K562 (cell line): ENCODE results near the gene SPAG16. TPM values are rescaled to one million over a fixed set of nuclear protein-coding genes. Genes with fewer than 3 reads are reported as not detected.

Experiments
- ATAC-seq: fragments of 200-7000 bp; cut with Tn5 transposase; 3 replicates; pipeline ENCODE4 v1.9.1; 2020; ENCODE audit warnings: moderate library complexity
- BruUV-seq: library from RNA; stranded (reverse); fragments of 400-500 nt; replicated peaks from 2 replicates; lab custom pipeline; 2021; lab: Mats Ljungman, UMichigan
- CTCF ChIA-PET: fragments of 300-600 bp; formaldehyde crosslinking; extraction: SDS; loops from one replicate; lab custom pipeline; 2021; ENCODE audit warnings: low intra/inter-chr PET ratio; lab: Yijun Ruan, JAX
- POLR2A ChIA-PET: fragments of 300-600, 350-650 bp; sonication (Branson Sonifier 250); formaldehyde crosslinking; extraction: SDS; loops from one replicate; lab custom pipeline; 2021; ENCODE audit warnings: antibody characterized with exemption, inconsistent platforms; lab: Yijun Ruan, JAX
- DNase-seq, 4 experiments: peaks; one replicate each; pipeline versions ENCODE4 v3.0.0 to v3.0.0-alpha.2; 2011 to 2018; ENCODE audit warnings: low spot score in 3 of 4, mixed read lengths in 3 of 4; ENCODE audit errors: extremely low read depth in 1 of 4
- FAIRE-seq: peaks from 2 replicates; lab custom pipeline; 2011; peaks lifted over from hg19 to GRCh38; lab: Jason Lieb, UNC
- H2AFZ ChIP-seq: 2 replicates; pipeline ENCODE4 v1.6.0; 2011; ENCODE audit warnings: low read depth, low read length, control low read depth, inconsistent platforms
- H3K27ac ChIP-seq: fragments of 200-600 bp; 3 replicates; pipeline ENCODE4 v1.8.0; 2011; ENCODE audit warnings: low read depth, mild to moderate bottlenecking, control low read depth, inconsistent platforms, low read length, moderate library complexity, mixed read lengths; ENCODE audit errors: extremely low read depth
- H3K27me3 ChIP-seq, 2 experiments: fragments of 300-600 bp in 1 of 2; 2 replicates in 1 of 2; 3 replicates in 1 of 2; pipeline versions ENCODE4 v1.6.0 to v1.8.0; 2011; ENCODE audit warnings: inconsistent platforms in 2 of 2, low read length in 2 of 2, mild to moderate bottlenecking in 1 of 2, mixed read lengths in 1 of 2, moderate library complexity in 1 of 2; ENCODE audit not compliant: control insufficient read depth in 2 of 2, insufficient read depth in 2 of 2
- H3K36me3 ChIP-seq: fragments of 300-600 bp; 3 replicates; pipeline ENCODE4 v1.8.0; 2011; ENCODE audit warnings: mild to moderate bottlenecking, low read length, inconsistent platforms; ENCODE audit not compliant: control insufficient read depth, insufficient read depth
- H3K4me1 ChIP-seq, 2 experiments: fragments of 200-600 bp in 1 of 2; replicated peaks in 1 of 2; 2 replicates in 1 of 2; 3 replicates in 1 of 2; pipeline versions ENCODE4 v1.5.1 to v1.8.0; 2011; ENCODE audit warnings: inconsistent platforms in 2 of 2, low read length in 2 of 2, mild to moderate bottlenecking in 1 of 2, mixed read lengths in 1 of 2, moderate library complexity in 1 of 2; ENCODE audit not compliant: control insufficient read depth in 2 of 2, insufficient read depth in 2 of 2
- H3K4me2 ChIP-seq: 2 replicates; pipeline ENCODE4 v1.6.1; 2011; ENCODE audit warnings: low read length, control low read depth, inconsistent platforms, mixed read lengths; ENCODE audit not compliant: insufficient read depth
- H3K4me3 ChIP-seq: fragments of 200-600 bp; sonication (generic), shearing (Covaris generic); 2 replicates; pipeline ENCODE4 v1.5.1; 2016; ENCODE audit warnings: control low read depth, inconsistent platforms
- H3K79me2 ChIP-seq: fragments of 200-600 bp; 3 replicates; pipeline ENCODE4 v1.8.0; 2011; ENCODE audit warnings: low read length, inconsistent platforms; ENCODE audit not compliant: control insufficient read depth, insufficient read depth
- H3K9ac ChIP-seq, 2 experiments: 2 replicates each; pipeline versions ENCODE4 v1.6.0 to v1.6.1; 2011; ENCODE audit warnings: low read depth in 2 of 2, low read length in 2 of 2, control low read depth in 1 of 2, inconsistent platforms in 1 of 2, mild to moderate bottlenecking in 1 of 2, mixed read lengths in 1 of 2; ENCODE audit not compliant: insufficient read depth in 1 of 2
- H3K9me1 ChIP-seq: one replicate; pipeline ENCODE4 v1.6.0; 2011; ENCODE audit warnings: inconsistent platforms, mild to moderate bottlenecking, low read length, moderate library complexity; ENCODE audit not compliant: control insufficient read depth, insufficient read depth
- H3K9me3 ChIP-seq: replicated peaks from 2 replicates; pipeline ENCODE4 v1.5.1; 2011; ENCODE audit warnings: low read depth, low read length, inconsistent platforms; ENCODE audit not compliant: control insufficient read depth, insufficient read depth
- H4K20me1 ChIP-seq: replicated peaks from 2 replicates; pipeline ENCODE4 v1.6.1; 2011; ENCODE audit warnings: low read length, inconsistent platforms, mixed read lengths; ENCODE audit not compliant: control insufficient read depth, insufficient read depth
- CEBPG ChIP-seq, 3 experiments: fragments of 200-800 bp in 1 of 3; sonication (Bioruptor generic) in 1 of 3; sonication (generic) in 1 of 3; formaldehyde crosslinking in 1 of 3; IDR thresholded peaks in 2 of 3; conservative IDR thresholded peaks in 1 of 3; 2 replicates each; pipeline versions ENCODE4 v1.6.1 to v1.8.0; 2016 to 2022; ENCODE audit warnings: missing compliant biosample characterization in 2 of 3, missing genetic modification characterization in 2 of 3, mild to moderate bottlenecking in 1 of 3, missing genetic modification reagents in 1 of 3
- CTCF ChIP-seq, 3 experiments: IDR thresholded peaks in 2 of 3; conservative IDR thresholded peaks in 1 of 3; 2 replicates each; pipeline ENCODE4 v1.5.1; 2011 to 2012; ENCODE audit warnings: low read length in 3 of 3, mild to moderate bottlenecking in 3 of 3, control low read depth in 2 of 3, improper control_type of control experiment in 1 of 3, inconsistent platforms in 1 of 3, low read depth in 1 of 3, mixed read lengths in 1 of 3, moderate library complexity in 1 of 3; ENCODE audit not compliant: insufficient read depth in 2 of 3
- HDAC3 ChIP-seq: fragments of 450-650 bp; IDR thresholded peaks from 2 replicates; pipeline ENCODE4 v1.6.1; 2018; ENCODE audit warnings: borderline replicate concordance, mild to moderate bottlenecking, moderate library complexity; ENCODE audit not compliant: partially characterized antibody
- HDAC8 ChIP-seq: fragments of 450-650 bp; IDR thresholded peaks from 2 replicates; pipeline ENCODE4 v1.6.1; 2016; ENCODE audit warnings: mild to moderate bottlenecking, missing genetic modification characterization, moderate library complexity, missing compliant biosample characterization
- KAT7 ChIP-seq: sonication (generic); formaldehyde crosslinking; IDR thresholded peaks from 2 replicates; pipeline ENCODE4 v1.8.0; 2022; ENCODE audit warnings: missing genetic modification reagents, mild to moderate bottlenecking, borderline replicate concordance
- MCM5 ChIP-seq: fragments of 450-650 bp; IDR thresholded peaks from 2 replicates; pipeline ENCODE4 v1.6.1; 2016; ENCODE audit warnings: low read depth
- MECOM ChIP-seq: fragments of 250-450 bp; sonication (Bioruptor Pico); IDR thresholded peaks from 2 replicates; pipeline ENCODE4 v1.8.0; 2022; ENCODE audit warnings: inconsistent platforms
- MITF ChIP-seq: IDR thresholded peaks from 2 replicates; pipeline ENCODE4 v1.6.1; 2014; ENCODE audit warnings: antibody characterized with exemption
- NBN ChIP-seq: fragments of 450-650 bp; IDR thresholded peaks from 2 replicates; pipeline ENCODE4 v1.6.1; 2016; ENCODE audit warnings: low read depth, mild to moderate bottlenecking
- PHB ChIP-seq: fragments of 250-450 bp; sonication (Bioruptor Pico); IDR thresholded peaks from 2 replicates; pipeline ENCODE4 v1.5.0; 2021
- PREB ChIP-seq: sonication (generic); formaldehyde crosslinking; IDR thresholded peaks from 2 replicates; pipeline ENCODE4 v1.8.1; 2023; ENCODE audit warnings: mild to moderate bottlenecking, missing genetic modification reagents
- SETDB1 ChIP-seq: IDR thresholded peaks from one replicate; pipeline ENCODE4 v1.6.1; 2012; ENCODE audit warnings: low read length, control low read depth, inconsistent platforms
- TCFL5 ChIP-seq: fragments of 250-450 bp; sonication (Bioruptor Pico); conservative IDR thresholded peaks from 2 replicates; pipeline ENCODE4 v1.6.1; 2021; ENCODE audit warnings: mild to moderate bottlenecking, moderate library complexity, matching md5 sums
- ZBTB12 ChIP-seq: fragments of 250-450 bp; sonication (Bioruptor Pico); IDR thresholded peaks from 2 replicates; pipeline ENCODE4 v1.4.0; 2020
- ZC3H4 ChIP-seq: sonication (generic); formaldehyde crosslinking; IDR thresholded peaks from 2 replicates; pipeline ENCODE4 v1.9.0; 2021; ENCODE audit warnings: missing genetic modification reagents, borderline replicate concordance
- ZNF217 ChIP-seq: sonication (generic); formaldehyde crosslinking; IDR thresholded peaks from 2 replicates; pipeline ENCODE4 v1.8.0; 2022; ENCODE audit warnings: mild to moderate bottlenecking, missing genetic modification reagents
- WGBS: fragments of 100-300 bp; shearing (Covaris generic); methylation state at CpG from one replicate; pipeline ENCODE4 v1.1.6; 2016; ENCODE audit warnings: low coverage, mixed read lengths; ENCODE audit not compliant: insufficient coverage; ENCODE audit errors: missing lambda C conversion rate; 5-methylcytosine and 5-hydroxymethylcytosine counted together
- in situ Hi-C: fragments of 300-500 bp; cut with MboI; formaldehyde crosslinking; loops from 4 replicates; pipeline ENCODE4 v1.15.0; 2018; ENCODE audit warnings: inconsistent platforms, mixed read lengths
- intact Hi-C: fragments of 100-400 bp; cut with micrococcal nuclease; formaldehyde crosslinking; loops from 2 replicates; pipeline ENCODE4 v1.14.2; 2022
- polyA plus RNA-seq, 8 experiments: library from polyadenylated mRNA; depleted of rRNA in 4 of 8; stranded (reverse) in 5 of 8; unstranded in 3 of 8; fragments of >200 nt; fragmentation: Nextera tagmentation in 2 of 8; fragmentation: Illumina TruSeq in 1 of 8; extraction: Ambion mirVana in 2 of 8; extraction: Trizol in 1 of 8; gene quantifications; 2 replicates each; pipeline versions ENCODE4 v1.2.1 to v1.2.3, GENCODE V29; 2011 to 2014; ENCODE audit warnings: inconsistent platforms in 1 of 8, missing spikeins in 1 of 8
- total RNA-seq, 7 experiments: library from RNA; depleted of rRNA in 6 of 7; stranded (reverse); fragments of >200 nt in 6 of 7; fragmentation: Illumina TruSeq in 2 of 7; extraction: Trizol in 2 of 7; gene quantifications; 2 replicates each; pipeline versions ENCODE4 v1.2.1 to v1.2.3, GENCODE V29; 2011 to 2021; ENCODE audit warnings: low replicate concordance in 1 of 7

Gene SPAG16
- total and polyA plus RNA-seq, 9 of the 15 experiments (the other 6 are each of a cell fraction or from before 2014, with no cell fraction given) = 0.98 to 5.9 (median 3.5) TPM

- intact Hi-C loops (no loop called here), in situ Hi-C loops (no loop called here)
- FAIRE-seq = no peak
- Histone ChIP-seq H3K9me3 (no peaks in the 10 kb centered on the region), H3K79me2 (no peaks in the 10 kb centered on the region), H3K27ac (no peak overlapping the region), H3K27me3 (no peaks in the 10 kb centered on the region), H3K9ac (no peak overlapping the region), H4K20me1 (no peaks in the 10 kb centered on the region), H3K9me1 (no peaks in the 10 kb centered on the region), H3K4me2 (no peak overlapping the region), H3K4me3 (no peak overlapping the region), H3K36me3 (no peaks in the 10 kb centered on the region), H2AFZ (no peak overlapping the region), H3K4me1 (no peaks in the 10 kb centered on the region)
- no peak for DNase-seq
- ChIA-PET CTCF (no interaction called here), POLR2A (no interaction called here)
- ATAC-seq = no peak
- TF ChIP-seq ZNF217 (no peak), KAT7 (CRISPR knock-in tag) (no peak), PREB (no peak), HDAC3 (no peak), SETDB1 (no peak), ZBTB12 (no peak), TCFL5 (CRISPR knock-in tag) (no peak), MECOM (CRISPR knock-in tag) (no peak), MITF (no peak), MCM5 (no peak), CTCF (IDR thresholded peaks at IDR 0.05 in 2 of 3, conservative IDR thresholded peaks at IDR 0.05 in 1 of 3; ENCODE audit: insufficient read depth in 2 of 3, low read depth in 1 of 3, low read length in 3 of 3) (no peak), PHB (CRISPR knock-in tag) (no peak), ZC3H4 (no peak), HDAC8 (tag) (no peak), NBN (no peak), CEBPG (CRISPR knock-in tag; IDR thresholded peaks at IDR 0.05) (no peak), CEBPG (tag; conservative IDR thresholded peaks at IDR 0.05 in 1 of 2, IDR thresholded peaks at IDR 0.05 in 1 of 2) (no peak)
- 0% methylated on average over 2 of the region's 2 CpGs for WGBS
- BruUV-seq = no TSS peak
Observed at GRCh38 chr2:214057986-214058385, 773.7 kb downstream of the SPAG16 start.
